ENCODE measurements around the gene AHRR.
A peak's percentile ranks its signal among the peaks of the same experiment; 100 is the strongest.

AHRR gene

DNA sequence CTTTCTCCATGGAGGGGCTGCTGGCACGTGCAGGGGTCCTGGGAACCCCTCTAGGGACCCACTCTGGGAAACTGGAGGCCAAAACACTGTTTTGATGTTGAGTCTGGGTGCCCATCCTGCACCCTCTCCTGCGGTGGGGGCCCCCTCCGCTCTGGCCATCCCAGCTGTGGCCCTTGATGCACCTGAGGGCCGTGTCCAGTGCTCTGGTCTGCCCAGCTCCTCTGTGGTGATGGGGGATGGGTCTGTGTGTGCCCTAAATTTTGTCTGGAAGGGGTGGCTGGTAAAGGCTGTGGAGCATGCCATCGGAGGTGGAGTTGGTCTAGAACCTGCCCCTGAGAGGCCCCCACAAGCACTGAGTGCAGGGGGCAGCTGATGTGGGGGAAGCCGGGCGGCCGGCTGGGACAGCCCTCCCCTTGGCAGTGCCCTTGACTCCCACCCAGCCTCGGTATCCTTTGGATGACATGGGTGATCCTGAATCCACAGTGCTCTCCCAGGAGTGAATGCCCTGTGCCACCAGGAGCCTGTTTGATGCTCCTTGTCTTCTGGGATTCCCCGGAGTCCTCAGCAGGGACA, 26.3 kb downstream of the AHRR start:
- no peak for DNase-seq

- no peak for DNase-seq
These were observed 27.2 kb downstream of the AHRR start for GRCh38 chr5:348726-349125.

GRCh38 chr5:350355-350754, 28.8 kb downstream of the AHRR start:
- DNase-seq, result peak in 1 of 2 experiments; percentile 20

DNA sequence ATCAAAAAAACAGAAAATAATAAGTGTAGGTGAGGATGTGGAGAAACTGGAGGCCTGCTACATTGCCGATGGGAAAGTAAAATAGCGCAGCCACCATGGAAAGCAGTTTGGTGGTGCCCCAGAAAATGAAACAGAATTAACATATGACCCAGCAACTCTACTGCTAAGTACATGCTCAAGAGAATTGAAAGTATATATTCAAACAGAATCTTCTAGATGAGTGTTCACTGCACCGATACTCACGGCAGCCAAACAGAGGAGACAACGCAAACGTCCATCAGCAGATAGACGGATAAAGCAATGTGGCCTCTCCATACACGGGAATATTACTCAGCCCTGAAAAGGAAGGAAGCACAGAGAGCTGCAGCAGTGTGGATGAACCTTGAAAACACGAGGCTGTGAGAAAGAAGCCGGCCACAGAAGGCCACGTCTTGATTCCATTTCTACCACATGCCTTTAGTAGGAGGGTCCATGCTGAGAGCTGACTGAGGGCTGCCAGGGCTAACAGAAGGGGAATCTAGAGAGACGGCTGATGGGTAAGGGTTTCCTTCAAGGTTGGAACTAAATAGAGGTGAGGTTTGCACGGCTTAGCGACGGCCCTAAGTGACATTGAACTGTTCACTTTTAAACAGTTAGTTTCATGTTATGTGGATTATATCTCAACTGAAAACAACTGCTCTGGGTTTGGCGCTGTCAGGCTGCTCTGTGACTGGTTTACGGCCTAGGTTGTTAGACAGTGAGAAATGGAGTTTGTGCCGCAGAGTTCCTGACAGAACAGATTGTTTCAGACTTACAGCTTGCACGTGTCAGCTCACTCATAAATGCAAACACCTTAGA, 29.8 kb downstream of the AHRR start:
- DNase-seq, result no peak

GRCh38 chr5:351921-352245, 30.4 kb downstream of the AHRR start:
- no peak for DNase-seq

GRCh38 chr5:352639-353611, 31.4 kb downstream of the AHRR start:
- DNase-seq, result no peak

DNA sequence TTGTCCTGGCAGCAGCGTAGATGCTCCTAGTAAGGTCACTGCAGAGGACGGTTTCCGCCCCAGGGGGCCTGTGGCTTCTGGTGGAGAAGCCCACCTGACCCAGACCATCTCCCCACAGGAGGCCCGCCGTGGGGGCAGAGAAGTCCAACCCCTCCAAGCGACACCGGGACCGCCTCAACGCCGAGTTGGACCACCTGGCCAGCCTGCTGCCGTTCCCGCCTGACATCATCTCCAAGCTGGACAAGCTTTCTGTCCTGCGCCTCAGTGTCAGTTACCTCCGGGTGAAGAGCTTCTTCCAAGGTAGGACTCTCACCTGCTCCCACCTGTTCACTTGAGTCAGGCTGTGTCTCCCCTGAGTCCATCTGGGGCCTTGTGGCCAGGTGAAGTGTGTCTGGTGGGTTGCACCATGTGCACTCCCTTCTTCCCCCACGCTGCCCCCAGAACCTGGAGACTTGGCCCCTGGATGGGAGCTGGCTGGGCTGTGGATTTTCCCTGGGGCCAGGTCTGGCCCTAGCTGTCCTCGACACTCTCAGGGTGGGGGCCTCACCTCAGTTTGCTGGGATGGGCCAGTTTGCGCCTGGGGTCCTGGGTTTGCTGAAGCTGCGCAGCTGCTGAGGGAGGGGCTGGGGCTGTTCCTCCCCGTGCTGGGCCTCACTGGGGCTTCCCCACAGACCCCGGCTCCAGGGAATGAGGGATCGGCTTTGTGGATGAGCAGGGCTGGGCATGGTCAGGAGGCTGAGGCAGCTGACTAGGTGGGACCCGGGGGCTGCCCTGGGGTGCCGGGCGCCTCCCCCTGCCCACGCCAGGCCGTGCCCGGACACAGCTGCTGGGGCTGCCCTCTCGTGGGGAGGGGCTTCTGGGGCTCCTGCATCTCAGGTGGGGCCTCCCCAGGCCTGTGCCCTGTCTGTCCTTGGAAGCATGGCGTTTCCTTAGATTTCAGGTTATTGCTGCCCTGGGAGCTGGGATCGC, 32.4 kb downstream of the AHRR start:
- no peak for DNase-seq

DNA sequence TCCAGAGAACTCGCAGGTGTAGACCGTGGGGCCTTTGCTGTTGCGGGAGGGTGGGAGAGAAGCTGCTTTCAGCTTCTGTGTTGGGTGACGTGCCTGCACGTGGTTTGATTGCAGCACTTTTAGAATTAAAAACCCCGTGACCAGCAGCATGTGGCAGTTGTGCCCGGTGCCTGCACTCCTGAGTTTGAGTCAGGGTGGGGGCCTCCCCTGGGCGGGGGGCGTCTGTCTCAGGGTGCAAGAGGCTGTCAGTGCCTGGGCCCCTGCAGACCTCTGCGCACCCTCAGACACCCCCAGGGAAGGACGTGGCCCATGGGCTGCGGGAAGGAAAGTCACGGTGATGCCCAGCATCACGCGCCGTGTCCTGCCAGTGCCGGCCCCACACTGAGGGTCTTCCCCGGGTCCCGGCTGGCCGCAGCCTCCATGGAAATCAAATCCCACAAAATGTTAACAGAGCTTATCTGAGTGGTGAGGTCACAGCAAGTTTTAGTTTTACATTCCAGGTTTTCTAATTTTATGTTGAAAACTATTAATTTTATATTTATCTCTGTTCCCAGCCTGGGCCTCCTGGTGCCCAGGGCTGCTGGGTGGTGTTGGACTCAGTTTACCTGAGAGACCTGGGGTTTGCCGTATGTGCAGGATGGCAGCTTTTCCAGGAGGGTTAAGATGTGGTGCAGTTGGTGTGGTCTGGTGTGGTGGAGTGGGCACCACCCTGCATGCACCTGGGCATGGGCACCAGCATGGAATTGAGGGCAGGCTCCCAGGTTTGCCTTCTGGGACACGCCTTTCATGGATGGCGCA, 33.3 kb downstream of the AHRR start:
- no peak for DNase-seq

GRCh38 chr5:355379-355935, 33.9 kb downstream of the AHRR start:
- DNase-seq, result no peak

- DNase-seq, result no peak
These were observed 34.4 kb downstream of the AHRR start for GRCh38 chr5:355958-356357.

- DNase-seq, result no peak
These were observed 37.9 kb downstream of the AHRR start for GRCh38 chr5:359301-359897.

DNA sequence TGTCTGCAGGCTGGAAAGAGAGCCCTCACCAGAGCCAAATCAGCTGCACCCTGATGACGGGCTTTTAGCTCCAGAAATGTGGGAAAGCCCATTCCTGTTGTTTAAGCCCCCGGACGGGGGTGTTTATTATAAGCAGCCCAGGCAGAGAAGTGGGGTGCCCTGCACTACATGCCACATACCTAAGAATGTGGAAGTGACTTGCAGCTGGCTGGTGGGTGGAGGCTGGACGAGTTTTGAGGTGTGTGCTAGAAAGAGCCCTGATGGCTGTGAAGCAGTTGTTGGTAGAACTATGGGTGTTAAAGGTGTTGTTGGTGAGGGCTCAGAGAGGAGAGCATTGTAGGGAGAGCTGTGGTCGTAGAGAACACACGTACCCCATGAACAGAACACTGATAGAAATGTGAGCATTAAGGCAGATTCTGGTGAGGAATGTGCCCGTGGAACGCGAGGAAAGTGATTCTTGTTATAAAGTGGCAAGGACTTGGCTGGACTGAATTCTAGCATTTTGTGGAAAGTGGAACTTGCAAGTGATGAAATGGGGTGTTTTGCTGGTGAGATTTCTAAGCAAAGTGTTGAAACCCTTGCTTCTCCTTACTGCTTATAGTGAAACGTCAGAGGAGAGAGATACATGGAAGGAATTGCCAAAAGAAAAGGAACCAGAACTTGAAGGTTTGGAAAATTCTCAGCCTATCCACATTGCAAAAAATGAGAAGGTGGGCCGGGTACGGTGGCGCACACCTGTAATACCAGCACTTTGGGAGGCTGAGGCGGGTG, 38.9 kb downstream of the AHRR start:
- DNase-seq, result no peak

DNA sequence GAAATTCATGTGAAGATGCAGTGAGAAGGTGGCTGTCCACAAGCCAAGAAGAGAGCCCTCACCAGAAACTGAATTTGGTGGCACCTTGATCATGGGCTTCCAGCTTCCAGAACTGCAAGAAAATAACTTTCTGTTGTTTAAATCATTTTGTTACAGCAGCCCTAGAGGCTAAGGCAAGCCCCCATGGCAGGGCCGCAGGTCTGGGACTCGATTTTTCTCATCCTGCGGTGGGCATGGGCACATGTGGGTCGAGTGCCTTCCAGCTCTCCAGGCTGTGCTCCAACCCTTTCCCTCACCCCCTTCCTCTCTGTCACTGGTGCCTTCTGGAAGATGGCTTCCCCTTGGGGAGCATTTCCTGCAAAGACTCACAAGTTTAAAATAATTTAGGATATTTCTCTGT, 40.7 kb downstream of the AHRR start:
- no peak for DNase-seq

DNA sequence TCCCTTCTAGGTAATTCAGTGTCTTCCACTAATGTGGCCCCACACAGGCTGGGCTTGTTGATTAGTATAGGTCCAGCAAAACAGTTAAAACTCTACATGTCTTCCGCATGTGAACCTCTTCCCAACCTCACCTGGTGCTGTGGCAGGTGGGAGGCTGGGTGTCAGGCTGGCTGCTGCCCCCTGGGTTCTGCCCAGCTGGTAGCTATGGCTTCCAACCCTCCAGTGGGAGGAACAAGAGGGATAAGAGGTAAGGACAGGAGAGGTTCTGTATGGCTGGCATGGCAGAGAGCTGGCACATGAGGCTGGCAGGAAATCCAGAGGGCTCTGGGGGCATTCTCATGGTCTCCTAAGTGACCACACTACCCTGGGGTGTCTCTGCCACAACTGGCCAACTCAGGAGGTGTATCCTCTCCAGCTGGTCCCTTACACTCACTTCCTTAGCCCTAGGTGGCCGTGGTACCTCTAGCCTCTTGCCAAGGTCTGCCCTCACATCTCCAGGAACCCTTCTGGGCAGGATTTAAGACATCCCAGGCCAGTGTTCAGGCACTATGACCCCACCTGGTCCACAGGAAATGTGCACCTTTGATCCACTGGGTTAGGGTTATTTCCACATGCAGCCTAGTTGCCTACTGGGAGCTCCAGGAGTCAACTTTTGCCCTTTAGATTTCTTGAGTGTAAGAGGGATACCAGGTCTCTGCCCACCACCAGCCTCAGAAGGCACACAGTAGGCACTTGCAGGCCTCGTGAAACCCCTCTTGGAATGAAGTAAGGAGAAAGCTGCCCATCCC, 41.7 kb downstream of the AHRR start:
- DNase-seq, result no peak

- no peak for DNase-seq
These were observed 43.0 kb downstream of the AHRR start for GRCh38 chr5:364497-364896.

- no peak for DNase-seq
These were observed 45.2 kb downstream of the AHRR start for GRCh38 chr5:366541-367357.

- no peak for DNase-seq
These were observed 46.0 kb downstream of the AHRR start for GRCh38 chr5:367358-368130.
